GM19240 (cell line): Measurements from ENCODE around the gene MSI1.

ENCODE experiments used
- DNase-seq: peaks from one replicate; pipeline ENCODE4 v3.0.0; 2011; ENCODE audit warnings: low spot score; ENCODE audit not compliant: insufficient read length

MSI1 gene

GRCh38 chr12:120324841-120325417 lies 44.0 kb downstream of the MSI1 start:
- DNase-seq: no peak

GRCh38 chr12:120323772-120324171 lies 45.2 kb downstream of the MSI1 start:
- DNase-seq: no peak

DNA sequence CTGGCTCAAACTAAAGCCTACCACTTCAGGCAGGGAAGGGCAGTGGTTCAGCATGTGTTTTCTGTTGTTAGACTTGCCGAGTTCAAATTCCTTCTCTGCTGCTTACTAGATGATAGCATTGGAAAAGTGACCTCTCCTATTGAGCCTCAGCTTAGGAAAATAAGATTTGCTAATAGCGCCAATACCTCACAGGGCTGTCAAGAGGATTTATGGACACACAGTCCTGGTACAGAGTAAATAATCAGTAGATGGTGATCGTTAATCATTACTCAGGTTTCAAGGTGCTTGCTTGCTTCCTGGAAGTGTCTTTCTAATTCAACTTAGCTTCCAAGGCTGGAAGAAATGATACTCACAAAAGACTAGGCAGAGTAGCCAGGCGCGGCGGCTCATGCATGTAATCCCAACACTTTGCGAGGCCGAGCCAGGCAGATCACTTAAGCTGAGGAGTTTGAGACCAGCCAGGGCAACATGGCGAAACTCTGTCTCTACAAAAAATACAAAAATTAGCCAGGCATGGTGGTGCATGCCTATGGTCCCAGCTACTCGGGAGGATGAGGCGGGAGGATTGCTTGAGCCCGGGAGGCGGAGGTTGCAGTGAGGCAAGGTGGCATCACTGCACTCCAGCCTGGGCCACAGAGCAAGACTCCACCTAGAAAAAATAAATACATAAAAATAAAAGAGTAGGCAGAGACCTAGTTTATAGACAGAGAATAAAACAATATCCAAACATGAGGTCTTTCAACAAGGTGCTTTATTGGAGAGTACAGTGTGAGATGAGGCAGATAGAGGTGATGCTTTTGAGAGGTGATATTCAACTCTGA lies 47.4 kb downstream of the MSI1 start:
- DNase-seq: no peak

- DNase-seq: peak; percentile 97
These were observed 51.5 kb downstream of the MSI1 start for GRCh38 chr12:120317224-120318105.

DNA sequence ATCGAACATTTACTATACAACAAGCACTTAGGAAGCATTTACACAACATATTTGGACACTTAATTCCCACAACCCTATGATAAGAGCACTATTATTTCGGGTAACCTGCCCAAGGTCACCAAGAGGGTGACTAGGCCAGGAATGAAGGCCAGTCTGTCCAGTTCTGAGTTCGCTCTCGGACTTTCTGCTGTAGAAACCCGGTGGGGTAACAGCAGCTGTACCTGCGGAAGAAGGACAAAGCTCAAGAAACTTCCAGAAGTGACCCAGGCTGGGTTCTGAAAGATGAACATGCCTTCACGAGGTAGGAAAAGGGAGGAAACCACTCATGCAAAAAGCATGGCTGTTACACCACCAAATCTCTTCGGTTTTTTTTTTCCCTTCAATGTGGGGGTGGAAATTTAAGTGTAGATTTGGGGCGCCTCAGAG lies 52.2 kb downstream of the MSI1 start:
- DNase-seq: no peak

GRCh38 chr12:120314220-120314619 lies 54.7 kb downstream of the MSI1 start:
- DNase-seq: no peak

DNA sequence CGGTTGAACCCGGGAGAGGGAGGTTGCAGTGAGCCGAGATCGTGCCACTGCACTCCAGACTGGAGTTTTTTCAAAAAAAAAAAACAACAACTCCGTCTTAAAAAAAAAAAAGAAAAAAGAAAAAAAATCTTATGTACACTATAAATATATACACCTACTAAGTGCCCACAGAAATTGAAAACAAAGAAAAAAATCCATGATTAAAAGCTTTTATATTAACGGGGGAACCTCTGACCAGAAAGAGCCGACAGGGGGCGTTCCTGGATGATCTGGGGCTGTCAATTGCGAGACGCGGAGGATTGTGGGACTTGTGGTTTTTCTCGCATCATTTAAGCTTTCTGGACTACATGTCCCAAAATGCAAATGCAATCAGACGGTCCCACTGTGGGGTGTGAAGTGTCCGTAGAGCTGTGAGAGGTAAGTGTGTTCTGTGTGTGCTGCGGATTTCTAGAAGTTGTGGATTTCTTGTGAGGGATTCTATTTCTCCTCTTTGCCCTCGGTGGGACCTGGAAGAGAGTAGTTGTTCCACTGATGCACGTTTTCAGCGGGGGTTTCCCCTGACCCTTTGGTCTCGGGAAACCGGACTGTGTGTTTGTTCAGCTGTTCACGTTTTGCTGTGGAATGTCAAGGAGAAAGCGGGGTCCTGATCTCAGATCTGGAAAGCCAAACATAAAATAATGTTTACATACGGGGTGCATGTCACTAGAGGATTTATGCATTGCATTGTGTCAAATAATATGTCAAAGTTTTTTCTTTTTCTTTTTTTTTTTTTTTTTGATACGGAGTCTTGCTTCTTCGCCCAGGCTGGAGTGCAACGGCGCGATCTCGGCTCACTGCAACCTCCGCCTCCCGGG lies 66.8 kb downstream of the MSI1 start, which contains the start of gene SIRT4:
Gene SIRT4 (plus strand): TSS at position 360 of the 854 bp plus-strand sequence. CDS start 1,241 bp downstream, outside the sequence.
- peak; percentile 98 for DNase-seq

GRCh38 chr12:120292661-120293531 lies 76.1 kb downstream of the MSI1 start, which contains the start of gene RNU4-1:
TSS of gene RNU4-1 (minus strand) at chr12:120293237.
- DNase-seq: peak; percentile 40

GRCh38 chr12:120292411-120292660 lies 76.6 kb downstream of the MSI1 start:
- no peak for DNase-seq
